Measurements from ENCODE around the gene ADAMTS6.

DNA sequence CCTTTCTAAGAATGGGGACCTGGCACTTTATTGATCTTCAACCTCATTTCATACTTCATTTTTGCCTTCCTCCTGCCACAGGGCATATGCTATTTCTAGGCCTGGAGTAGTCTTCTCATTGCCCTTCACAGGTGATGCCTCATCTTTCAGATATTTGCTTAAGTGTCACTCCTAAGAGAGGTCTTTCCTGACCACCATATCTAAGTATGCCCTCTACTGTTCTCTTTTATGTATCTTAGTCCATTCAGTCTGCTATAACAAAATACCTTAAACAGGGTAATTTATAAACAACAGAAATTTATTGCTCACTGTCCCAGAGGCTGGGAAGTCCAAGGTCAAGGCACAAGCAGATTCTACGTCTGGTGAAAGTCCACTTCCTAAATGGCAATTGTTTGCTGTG lies 99.1 kb downstream of the ADAMTS6 start:
- TF ChIP-seq, protein P1, sequence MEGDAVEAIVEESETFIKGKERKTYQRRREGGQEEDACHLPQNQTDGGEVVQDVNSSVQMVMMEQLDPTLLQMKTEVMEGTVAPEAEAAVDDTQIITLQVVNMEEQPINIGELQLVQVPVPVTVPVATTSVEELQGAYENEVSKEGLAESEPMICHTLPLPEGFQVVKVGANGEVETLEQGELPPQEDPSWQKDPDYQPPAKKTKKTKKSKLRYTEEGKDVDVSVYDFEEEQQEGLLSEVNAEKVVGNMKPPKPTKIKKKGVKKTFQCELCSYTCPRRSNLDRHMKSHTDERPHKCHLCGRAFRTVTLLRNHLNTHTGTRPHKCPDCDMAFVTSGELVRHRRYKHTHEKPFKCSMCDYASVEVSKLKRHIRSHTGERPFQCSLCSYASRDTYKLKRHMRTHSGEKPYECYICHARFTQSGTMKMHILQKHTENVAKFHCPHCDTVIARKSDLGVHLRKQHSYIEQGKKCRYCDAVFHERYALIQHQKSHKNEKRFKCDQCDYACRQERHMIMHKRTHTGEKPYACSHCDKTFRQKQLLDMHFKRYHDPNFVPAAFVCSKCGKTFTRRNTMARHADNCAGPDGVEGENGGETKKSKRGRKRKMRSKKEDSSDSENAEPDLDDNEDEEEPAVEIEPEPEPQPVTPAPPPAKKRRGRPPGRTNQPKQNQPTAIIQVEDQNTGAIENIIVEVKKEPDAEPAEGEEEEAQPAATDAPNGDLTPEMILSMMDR (IDR thresholded peaks at IDR 0.05; ENCODE audit: insufficient read depth, low read length): no peak
- TF ChIP-seq POLR2AphosphoS5 (IDR thresholded peaks at IDR 0.05; ENCODE audit: low read depth): no peak
- TF ChIP-seq, protein P2, sequence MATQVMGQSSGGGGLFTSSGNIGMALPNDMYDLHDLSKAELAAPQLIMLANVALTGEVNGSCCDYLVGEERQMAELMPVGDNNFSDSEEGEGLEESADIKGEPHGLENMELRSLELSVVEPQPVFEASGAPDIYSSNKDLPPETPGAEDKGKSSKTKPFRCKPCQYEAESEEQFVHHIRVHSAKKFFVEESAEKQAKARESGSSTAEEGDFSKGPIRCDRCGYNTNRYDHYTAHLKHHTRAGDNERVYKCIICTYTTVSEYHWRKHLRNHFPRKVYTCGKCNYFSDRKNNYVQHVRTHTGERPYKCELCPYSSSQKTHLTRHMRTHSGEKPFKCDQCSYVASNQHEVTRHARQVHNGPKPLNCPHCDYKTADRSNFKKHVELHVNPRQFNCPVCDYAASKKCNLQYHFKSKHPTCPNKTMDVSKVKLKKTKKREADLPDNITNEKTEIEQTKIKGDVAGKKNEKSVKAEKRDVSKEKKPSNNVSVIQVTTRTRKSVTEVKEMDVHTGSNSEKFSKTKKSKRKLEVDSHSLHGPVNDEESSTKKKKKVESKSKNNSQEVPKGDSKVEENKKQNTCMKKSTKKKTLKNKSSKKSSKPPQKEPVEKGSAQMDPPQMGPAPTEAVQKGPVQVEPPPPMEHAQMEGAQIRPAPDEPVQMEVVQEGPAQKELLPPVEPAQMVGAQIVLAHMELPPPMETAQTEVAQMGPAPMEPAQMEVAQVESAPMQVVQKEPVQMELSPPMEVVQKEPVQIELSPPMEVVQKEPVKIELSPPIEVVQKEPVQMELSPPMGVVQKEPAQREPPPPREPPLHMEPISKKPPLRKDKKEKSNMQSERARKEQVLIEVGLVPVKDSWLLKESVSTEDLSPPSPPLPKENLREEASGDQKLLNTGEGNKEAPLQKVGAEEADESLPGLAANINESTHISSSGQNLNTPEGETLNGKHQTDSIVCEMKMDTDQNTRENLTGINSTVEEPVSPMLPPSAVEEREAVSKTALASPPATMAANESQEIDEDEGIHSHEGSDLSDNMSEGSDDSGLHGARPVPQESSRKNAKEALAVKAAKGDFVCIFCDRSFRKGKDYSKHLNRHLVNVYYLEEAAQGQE (IDR thresholded peaks at IDR 0.05; ENCODE audit: insufficient replicate concordance, low read depth): no peak
